Measurements from ENCODE around the gene AGXT.

The AGXT gene

DNA sequence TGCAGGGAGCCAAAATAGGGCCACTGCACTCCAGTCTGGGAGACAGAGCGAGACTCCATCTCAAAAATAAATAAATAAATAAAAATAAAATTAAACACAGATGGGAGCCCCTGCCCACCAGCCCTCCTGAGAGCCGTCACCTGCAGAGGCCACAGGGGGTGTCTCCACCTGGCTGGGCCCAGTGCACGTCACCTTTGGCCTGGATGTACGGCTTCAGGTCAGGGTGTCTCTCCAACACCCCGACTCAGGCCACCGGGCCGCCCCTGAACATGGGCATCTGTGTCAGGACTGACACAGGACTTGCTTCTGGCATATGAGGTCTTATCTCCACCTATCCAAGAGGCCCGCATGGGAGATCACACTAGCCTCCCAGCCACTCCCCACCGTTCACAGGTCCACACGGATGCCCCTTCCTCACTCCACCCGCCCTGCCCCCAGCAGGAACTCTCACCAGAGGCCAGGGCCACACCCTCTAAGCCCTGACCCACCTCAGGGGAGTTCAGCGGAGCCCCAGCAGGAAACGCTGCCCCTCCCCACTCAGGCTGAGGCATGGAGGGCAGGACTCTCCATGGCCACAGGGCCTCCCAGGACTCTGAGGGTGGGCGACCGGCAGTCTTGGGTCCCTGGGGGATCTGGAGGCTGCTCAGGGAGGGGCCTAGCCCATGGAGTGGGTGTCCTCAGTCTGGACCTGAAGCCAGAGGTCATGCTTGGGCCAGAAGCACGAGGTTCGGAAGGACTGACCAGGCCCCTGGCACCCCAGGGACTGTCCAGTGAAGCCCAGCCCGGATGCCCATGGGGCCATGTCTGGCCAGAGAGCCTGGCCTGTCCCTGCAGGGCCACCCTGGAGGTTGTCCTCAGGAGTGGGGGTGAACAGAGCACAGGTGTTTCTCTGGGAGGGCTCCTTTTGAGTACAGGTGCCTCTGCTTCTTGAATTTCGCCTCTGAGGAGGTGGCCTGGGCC is 35.9 kb downstream of the AGXT start:
- Histone ChIP-seq H3K9ac (ENCODE audit: low read length) (no peak overlapping the region), H3K27me3 (ENCODE audit: control insufficient read depth, insufficient read depth, low read length) (peaks cover 2% of the 10 kb centered on the region), H3K27ac (ENCODE audit: low read depth, low read length) (no peak overlapping the region)

DNA sequence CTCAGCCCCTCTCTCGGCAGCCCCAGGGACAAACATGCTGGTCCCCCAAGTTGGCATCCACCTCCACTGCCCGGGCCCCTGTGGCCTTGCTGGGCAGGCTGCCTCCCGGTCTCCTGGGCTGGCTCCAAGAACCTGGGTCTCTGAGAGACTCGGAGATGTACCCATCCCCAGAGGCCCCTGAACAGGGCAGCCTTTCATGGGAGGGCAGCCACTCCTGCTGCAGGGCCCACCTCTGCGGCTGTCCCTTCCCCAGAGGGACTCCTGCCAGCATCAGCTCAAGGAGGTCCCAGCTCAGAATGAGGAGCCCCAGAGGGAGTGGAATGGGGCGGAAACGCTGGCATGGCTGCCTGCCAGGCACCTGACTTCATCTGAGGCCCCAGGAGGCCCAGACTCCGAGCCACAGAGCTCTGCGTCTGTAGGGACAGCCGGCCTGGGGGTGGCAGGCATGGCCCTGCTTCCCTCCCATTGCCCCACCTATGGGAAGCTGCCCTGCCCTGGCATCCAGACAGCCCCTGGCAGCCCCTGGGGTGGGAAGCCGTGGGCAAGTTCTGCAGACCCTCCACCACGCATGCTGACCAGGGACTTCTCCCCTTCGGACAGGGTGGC is 36.7 kb downstream of the AGXT start:
- Histone ChIP-seq H3K27me3 (ENCODE audit: control insufficient read depth, insufficient read depth, low read length) (peaks cover 2% of the 10 kb centered on the region), H3K4me3 (ENCODE audit: low read length) (no peak overlapping the region), H3K36me3 (ENCODE audit: control insufficient read depth, insufficient read depth, low read length) (no peaks in the 10 kb centered on the region), H3K27ac (ENCODE audit: low read depth, low read length) (no peak overlapping the region), H3K4me1 (ENCODE audit: control insufficient read depth, insufficient read depth, low read length) (no peaks in the 10 kb centered on the region), H3K9ac (ENCODE audit: low read length) (no peak overlapping the region)

More for the DNA sequence above, 35.9 kb downstream of the AGXT start:
- H3K4me1 ChIP-seq (ENCODE audit: control insufficient read depth, insufficient read depth, low read length): no peaks in the 10 kb centered on the region
- no peaks in the 10 kb centered on the region for H3K36me3 ChIP-seq (ENCODE audit: control insufficient read depth, insufficient read depth, low read length)
- no peak overlapping the region for H3K4me3 ChIP-seq (ENCODE audit: low read length)

DNA sequence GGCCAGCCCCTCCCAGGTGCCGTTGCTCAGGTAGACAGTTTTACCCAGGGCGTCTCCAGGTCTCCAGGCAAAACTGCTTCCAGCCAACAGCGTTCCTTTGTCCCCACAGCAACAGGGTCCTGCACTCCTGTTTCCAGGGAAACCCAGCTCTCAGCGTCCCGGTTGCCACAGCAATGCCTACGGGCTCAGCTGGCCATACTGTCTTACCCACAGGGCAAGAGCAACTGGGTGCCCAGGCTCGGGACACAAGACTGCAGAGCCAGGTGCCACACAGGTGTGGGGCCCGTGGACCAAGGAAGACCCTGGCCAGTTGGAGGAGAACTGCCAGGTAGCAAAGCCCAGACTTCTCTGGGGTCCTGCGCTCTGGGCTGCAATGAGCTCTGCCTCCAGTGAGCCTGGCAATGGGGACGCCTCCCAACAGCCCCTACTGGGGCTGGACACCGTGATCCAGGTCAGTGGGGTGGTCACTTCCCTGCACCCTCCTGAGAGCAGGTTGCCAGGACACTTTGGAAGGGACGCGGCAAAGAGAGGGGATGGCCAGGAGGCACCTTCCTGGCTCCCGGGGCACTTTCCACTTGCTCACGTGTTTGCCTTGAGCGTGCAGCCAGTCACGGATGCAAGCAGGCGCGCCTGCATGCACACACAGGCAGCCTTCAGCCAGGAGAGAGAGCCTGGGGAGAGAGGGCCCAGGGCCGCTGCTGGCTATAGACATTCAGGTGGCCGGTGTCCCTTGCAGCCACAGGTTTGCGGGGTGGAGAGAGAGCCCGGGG is 37.7 kb downstream of the AGXT start, which contains the start of gene CROCC2:
CROCC2 (plus strand) TSS at position 196 of the 770 bp plus-strand sequence; CDS start at position 374, 178 bp downstream.
- Histone ChIP-seq H3K27ac (ENCODE audit: low read depth, low read length) (no peak within 1 kb of the TSS), H3K27me3 (ENCODE audit: control insufficient read depth, insufficient read depth, low read length) (peaks cover 2% of the 10 kb centered on the region), H3K4me1 (ENCODE audit: control insufficient read depth, insufficient read depth, low read length) (no peaks in the 10 kb centered on the region), H3K9ac (ENCODE audit: low read length) (no peak within 1 kb of the TSS), H3K4me3 (ENCODE audit: low read length) (no peak within 1 kb of the TSS), H3K36me3 (ENCODE audit: control insufficient read depth, insufficient read depth, low read length) (no peaks in the 10 kb centered on the region)

DNA sequence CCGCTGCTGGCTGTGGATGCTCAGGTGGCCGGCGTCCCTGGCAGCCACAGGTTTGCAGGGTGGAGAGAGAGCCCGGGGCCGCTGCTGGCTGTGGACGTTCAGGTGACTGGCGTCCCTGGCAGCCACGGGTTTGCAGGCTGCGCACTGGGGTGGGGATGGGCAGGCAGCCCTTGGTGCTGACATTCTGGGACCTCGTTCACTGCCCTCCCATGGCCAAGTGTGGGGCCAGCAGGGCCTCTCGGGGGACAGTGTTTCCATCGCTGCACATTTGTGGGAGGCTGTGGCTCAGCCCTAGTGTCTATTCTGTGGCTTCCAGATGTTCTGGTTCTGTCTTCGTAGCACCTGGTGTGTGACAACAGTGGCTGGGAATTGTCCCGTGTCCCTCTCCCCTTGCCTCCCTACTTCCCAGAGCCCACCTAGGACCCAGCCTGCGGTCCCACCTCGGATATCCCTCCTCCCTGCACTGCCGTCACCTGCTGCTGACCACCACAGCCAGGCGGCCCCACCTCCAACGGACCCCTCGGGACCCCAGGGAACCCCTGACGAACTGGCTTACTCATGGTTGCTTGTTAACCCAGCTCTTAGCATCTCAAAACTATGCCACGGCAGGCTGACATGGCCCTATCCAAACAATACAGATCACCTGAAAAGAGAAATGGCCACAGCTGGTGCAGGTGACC is 38.4 kb downstream of the AGXT start:
- Histone ChIP-seq H3K9ac (ENCODE audit: low read length) (no peak overlapping the region), H3K36me3 (ENCODE audit: control insufficient read depth, insufficient read depth, low read length) (no peaks in the 10 kb centered on the region), H3K4me1 (ENCODE audit: control insufficient read depth, insufficient read depth, low read length) (peaks cover under 1% of the 10 kb centered on the region), H3K27ac (ENCODE audit: low read depth, low read length) (no peak overlapping the region), H3K27me3 (ENCODE audit: control insufficient read depth, insufficient read depth, low read length) (peaks cover 2% of the 10 kb centered on the region), H3K4me3 (ENCODE audit: low read length) (no peak overlapping the region)

DNA sequence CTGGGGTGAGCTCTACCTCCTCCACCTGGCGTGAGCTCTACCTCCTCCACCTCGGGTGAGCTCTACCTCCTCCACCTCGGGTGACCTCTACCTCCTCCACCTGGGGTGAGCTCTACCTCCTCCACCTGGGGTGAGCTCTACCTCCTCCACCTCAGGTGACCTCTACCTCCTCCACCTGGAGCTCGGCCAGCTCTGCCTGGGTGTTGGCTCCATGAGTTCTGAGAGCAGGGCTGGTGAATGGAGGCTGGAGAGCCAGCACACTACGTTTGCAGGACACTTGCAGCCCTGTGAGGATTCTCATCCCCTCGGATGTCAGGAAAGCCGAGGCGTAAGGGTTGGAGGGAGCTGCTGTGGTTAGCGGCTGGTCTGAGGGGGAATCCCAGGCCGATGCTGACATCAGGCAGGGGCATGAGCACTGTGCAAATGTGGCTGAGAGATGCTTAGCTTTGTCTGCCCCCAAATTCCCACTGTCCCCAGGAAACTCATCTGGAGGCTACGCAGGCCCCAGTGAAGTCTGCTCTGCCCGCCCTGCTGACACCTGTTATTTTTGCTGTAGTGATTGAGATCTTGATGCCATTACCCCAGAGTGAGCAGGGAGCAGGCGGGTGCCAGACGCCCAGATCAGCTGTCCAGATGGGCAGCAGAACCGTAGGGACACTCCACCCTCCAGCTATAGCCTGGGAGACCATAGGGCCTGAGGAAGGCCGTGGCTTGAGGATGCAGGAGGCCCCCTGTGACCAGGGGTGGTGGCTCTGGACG is 40.8 kb downstream of the AGXT start:
- Histone ChIP-seq H3K4me1 (ENCODE audit: control insufficient read depth, insufficient read depth, low read length) (peaks cover 2% of the 10 kb centered on the region), H3K27me3 (ENCODE audit: control insufficient read depth, insufficient read depth, low read length) (peaks cover 7% of the 10 kb centered on the region), H3K27ac (ENCODE audit: low read depth, low read length) (no peak overlapping the region), H3K4me3 (ENCODE audit: low read length) (no peak overlapping the region), H3K36me3 (ENCODE audit: control insufficient read depth, insufficient read depth, low read length) (no peaks in the 10 kb centered on the region), H3K9ac (ENCODE audit: low read length) (no peak overlapping the region)

DNA sequence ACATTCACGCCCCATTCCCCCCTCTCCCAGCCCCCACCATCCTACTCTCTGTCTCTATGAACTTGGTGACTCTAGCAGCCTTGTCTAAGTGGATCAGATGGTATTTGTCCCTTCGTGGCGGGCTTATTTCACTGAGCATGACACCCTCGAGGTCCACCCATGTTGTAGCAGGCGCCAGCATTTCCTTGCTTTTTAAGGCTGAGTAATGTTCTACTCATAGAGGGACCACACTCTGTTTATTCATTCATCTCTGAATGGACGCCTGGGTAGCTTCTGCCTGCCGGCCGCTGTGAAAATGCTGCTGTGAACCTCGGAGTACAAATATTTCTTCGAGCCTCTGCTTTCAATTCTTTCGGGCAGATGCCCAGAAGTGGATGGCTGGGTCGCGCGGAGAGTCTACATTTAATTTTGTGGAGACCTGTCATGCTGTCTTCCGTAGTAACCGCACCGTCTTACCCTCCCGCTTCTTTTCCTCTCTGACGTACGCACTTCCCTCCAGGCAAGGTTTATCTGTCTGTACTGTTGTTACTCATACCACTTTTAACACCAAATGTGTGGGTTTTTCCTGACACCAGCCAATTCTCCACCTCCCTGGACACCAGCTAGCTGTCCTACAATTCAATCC is 43.1 kb downstream of the AGXT start:
- Histone ChIP-seq H3K27me3 (ENCODE audit: control insufficient read depth, insufficient read depth, low read length) (peaks cover 7% of the 10 kb centered on the region), H3K4me3 (ENCODE audit: low read length) (no peak overlapping the region), H3K9ac (ENCODE audit: low read length) (no peak overlapping the region), H3K4me1 (ENCODE audit: control insufficient read depth, insufficient read depth, low read length) (peaks cover 2% of the 10 kb centered on the region), H3K36me3 (ENCODE audit: control insufficient read depth, insufficient read depth, low read length) (no peaks in the 10 kb centered on the region), H3K27ac (ENCODE audit: low read depth, low read length) (no peak overlapping the region)

DNA sequence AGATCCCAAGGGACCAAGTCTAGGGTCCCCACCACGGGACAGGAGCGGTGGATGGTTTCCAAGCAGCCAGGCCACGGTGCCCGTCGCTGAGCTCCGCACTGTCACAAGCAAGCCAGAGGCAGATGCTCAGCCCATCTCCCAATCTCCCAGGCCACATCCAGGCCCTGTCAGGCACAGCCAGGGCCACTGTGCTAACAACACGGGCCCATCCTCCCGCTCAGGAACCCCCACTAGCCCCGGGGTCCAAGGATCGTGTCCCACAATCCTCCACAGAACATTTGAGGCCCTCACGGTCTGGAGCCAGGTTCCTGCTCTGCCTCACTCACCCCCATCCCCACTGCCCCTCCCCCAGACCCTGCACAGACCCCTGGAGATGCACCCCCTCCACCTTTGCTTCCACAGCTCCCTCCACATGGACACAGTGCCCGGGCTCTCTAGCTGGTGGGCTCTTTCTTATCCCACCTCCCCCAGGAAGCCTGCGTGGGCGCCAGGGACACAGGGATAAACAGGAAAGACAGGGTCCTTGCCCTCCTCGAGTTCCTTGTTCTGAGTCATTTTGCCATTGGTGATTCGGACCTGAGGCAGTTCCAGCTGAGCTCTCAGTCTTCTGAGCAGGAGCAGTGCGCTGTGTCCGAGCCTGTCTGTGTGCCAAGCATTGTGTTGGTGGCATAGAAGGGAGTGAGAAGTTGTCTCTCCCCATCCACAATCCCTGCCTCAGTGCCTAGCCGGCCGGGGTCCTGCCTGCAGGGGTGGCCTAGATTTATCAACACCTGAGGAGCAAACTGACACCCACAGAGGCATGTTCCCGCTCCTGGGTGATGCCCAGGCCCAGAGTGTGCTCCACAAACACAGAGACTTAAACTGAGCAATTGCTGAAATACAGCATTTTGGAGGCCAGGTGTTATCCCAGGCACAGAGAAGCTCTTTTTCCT is 44.5 kb downstream of the AGXT start:
- no peak overlapping the region for H3K4me3 ChIP-seq (ENCODE audit: low read length)
- no peak overlapping the region for H3K27ac ChIP-seq (ENCODE audit: low read depth, low read length)
- peaks cover 2% of the 10 kb centered on the region for H3K4me1 ChIP-seq (ENCODE audit: control insufficient read depth, insufficient read depth, low read length)
- peaks cover 7% of the 10 kb centered on the region for H3K27me3 ChIP-seq (ENCODE audit: control insufficient read depth, insufficient read depth, low read length)
- no peaks in the 10 kb centered on the region for H3K36me3 ChIP-seq (ENCODE audit: control insufficient read depth, insufficient read depth, low read length)
- no peak overlapping the region for H3K9ac ChIP-seq (ENCODE audit: low read length)

DNA sequence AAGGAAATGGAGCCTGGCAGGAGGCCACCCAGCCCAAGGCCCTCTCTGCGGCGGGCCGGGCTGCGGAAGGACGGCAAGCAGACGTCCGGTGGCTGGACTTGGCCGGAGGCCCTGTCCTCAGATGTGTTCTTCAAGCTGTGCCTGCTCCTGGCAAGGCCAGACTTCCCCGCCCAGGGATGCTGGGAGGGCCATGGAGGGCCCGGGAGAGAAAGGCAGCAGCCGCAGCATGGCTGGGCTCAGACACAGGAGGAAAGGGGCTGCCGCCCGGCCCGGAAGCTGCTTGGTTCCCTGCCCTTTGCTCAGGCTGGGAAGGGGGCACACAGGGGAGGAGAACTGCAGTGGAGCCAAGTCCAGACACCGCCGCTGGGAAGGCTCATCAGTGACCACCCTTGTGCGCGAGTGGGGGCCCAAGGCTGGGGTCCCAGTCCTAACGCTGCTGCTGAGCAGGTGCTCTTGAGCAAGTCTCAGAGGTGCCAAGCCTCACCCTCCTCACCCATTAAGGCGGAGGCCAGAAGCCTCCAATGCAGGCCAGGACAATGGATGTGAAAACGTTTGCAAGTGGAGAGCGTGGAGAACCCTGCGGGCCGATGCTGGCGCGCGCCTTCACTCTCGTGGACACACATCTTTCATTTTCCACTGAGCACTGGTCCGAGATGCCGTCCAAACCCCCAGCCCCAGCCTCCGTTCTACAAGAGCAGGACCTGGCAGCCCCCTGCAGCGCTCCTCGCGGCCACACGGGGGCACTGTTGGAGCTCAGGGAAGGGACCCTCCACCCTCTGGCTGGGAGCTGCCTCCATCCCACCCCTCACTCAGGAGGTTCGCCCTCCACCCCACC is 45.4 kb downstream of the AGXT start:
- Histone ChIP-seq H3K9ac (ENCODE audit: low read length) (no peak overlapping the region), H3K4me1 (ENCODE audit: control insufficient read depth, insufficient read depth, low read length) (peaks cover 2% of the 10 kb centered on the region), H3K36me3 (ENCODE audit: control insufficient read depth, insufficient read depth, low read length) (no peaks in the 10 kb centered on the region), H3K4me3 (ENCODE audit: low read length) (no peak overlapping the region), H3K27ac (ENCODE audit: low read depth, low read length) (no peak overlapping the region), H3K27me3 (ENCODE audit: control insufficient read depth, insufficient read depth, low read length) (peaks cover 7% of the 10 kb centered on the region)

DNA sequence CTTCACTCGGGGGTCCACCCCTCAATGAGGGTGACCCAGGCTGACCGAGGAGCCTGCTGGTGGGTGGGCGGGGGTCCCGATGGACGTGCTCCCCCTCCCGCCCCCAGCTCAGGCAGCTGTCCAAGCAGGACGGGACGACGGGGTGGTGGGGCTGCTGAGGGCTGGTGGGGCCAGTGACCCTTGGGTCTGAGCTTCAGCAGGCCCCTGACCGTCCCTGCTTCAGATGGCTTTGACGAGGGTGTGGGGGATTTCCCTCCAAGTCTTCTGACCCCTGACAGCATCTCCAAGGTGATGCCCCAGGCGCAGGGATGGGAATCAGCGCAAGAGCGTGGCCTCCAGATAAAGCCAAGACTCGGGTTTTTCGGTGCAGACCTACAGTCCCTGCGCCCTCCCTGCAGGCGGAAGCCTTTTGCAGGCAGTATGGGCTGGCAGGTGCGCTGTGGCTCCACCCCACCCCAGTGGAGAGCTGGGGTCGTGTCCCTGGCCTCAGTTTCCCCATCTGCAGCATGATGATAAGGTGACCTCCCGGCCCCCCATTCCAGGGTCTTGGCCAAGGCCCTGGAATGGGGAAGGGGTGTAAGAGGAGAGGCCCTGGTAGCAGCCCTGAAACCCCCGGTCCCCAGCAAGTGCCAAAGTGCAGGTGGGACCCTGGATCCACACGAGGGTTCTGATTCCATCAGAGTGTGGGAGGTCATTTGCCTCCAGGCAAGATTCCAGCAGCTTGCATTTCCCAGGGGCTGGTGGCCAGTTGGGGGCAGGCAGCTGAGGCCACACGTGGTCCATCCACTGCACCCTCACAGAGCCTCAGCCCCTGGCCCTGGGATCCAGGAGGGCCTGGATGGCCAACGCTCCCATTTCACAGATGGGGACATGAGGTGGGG is 46.3 kb downstream of the AGXT start:
- Histone ChIP-seq H3K4me1 (ENCODE audit: control insufficient read depth, insufficient read depth, low read length) (peaks cover 2% of the 10 kb centered on the region), H3K27ac (ENCODE audit: low read depth, low read length) (no peak overlapping the region)

More for the DNA sequence above, 46.3 kb downstream of the AGXT start:
- H3K4me3 ChIP-seq (ENCODE audit: low read length): no peak overlapping the region
- H3K27me3 ChIP-seq (ENCODE audit: control insufficient read depth, insufficient read depth, low read length): peaks cover 7% of the 10 kb centered on the region
- no peak overlapping the region for H3K9ac ChIP-seq (ENCODE audit: low read length)
- no peaks in the 10 kb centered on the region for H3K36me3 ChIP-seq (ENCODE audit: control insufficient read depth, insufficient read depth, low read length)
